GM19239 (cell line): ENCODE data around the gene CLCN6.

Experiments used
- DNase-seq: peaks from one replicate; pipeline ENCODE4 v3.0.0; 2011; ENCODE audit warnings: low spot score; ENCODE audit not compliant: insufficient read length
- FAIRE-seq: peaks from 2 replicates; lab custom pipeline; 2011; peaks lifted over from hg19 to GRCh38; lab: Jason Lieb, UNC

Gene CLCN6

DNA sequence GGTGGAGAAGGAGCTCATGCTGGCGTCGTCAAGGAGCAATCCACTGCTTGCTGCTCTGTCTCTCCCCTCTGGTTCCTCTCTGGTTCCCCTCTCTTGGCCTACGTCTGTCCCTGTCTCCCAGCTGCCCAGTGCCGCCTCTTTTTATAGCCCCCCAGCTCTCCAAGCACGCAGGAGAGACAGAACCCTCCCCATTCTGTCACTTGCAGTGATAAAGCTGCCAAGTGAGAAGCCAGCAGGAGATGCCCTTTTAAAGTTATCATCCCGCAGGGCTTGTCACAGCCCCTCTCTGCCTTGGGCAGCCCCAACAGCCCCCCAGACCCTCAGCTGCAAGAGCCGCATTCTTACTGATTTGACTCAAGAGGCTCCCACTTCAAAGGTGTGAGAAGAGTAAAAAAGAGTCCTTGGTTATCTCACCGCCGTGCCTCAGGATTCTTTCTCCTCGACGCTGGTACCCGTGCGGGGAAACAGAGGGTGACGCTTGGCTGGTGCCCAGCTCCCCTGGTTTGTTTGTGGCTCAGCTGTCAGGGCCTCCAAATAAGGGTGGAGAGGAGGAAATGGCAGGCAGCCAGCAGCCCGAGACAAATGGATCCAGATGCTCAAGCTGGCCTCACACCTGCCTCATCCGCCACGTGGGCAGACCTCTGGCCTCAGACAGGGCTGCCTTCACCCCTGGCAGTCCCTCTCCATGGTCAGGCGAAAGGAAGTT lies 41.8 kb downstream of the CLCN6 start, which contains the start of gene NPPA:
NPPA (minus strand) TSS at position 117 of the 706 bp plus-strand sequence; CDS start at position 18, 99 bp downstream.
- FAIRE-seq (no peak), DNase-seq (no peak)

DNA sequence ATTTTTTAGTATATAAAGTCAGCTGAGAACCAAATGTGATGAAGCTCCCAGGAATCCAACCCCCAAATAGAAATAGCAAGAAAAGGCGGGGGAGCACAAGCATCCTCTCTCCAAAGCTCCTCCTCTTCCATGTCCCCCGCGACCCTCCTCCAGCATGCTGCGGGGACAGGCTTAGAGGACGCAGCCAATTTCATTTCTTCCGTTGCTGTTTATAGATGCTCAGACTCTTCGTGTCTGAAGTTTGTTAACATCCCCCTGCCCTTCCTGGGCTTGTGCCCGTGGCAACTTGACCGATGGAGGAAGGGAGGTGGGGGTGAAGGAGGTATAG lies 42.3 kb downstream of the CLCN6 start:
- no peak for FAIRE-seq
- no peak for DNase-seq

GRCh38 chr1:11850156-11850555 lies 44.2 kb downstream of the CLCN6 start:
- FAIRE-seq = no peak

DNA sequence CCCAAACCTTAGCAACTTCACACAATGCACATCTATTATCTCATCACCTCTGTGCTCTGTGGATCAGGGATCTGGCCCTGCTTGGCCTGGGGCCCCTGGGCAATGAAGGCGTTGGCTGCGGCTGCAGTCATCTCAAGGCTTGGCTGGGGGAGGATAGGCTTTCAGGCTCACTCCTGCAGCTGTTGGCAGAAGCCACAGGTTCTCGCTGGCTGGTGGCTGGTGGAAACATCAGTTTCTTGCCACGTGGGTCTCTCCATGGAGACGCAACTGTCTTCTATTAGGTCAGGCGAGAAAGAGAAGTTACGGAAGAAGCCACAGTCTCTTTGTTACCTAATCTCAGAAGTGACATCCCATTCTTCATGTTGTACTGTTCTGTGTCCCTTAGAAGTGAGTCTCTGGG lies 45.2 kb downstream of the CLCN6 start:
- DNase-seq (no peak), FAIRE-seq (no peak)

More at GRCh38 chr1:11850156-11850555, 44.2 kb downstream of the CLCN6 start:
- no peak for DNase-seq

DNA sequence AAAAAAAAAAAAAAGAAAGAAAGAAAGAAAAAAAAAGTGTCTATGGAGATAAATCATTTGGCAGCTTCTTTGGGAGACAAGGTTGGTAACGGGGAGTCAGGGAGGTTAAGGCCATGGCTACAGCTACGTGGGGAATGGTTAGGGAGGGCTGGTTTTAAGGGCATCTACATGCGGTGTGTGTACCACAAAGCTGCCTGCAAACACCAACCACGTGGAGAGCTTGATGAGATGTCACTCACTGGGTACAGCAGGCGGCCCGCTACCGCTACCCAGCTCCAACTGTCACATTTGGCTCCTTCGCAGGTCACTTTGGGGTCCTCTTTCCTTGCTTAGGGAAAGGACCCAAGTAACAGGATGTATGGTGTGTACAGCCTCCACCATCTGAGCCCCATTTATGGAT lies 48.5 kb downstream of the CLCN6 start:
- FAIRE-seq = no peak
- no peak for DNase-seq

DNA sequence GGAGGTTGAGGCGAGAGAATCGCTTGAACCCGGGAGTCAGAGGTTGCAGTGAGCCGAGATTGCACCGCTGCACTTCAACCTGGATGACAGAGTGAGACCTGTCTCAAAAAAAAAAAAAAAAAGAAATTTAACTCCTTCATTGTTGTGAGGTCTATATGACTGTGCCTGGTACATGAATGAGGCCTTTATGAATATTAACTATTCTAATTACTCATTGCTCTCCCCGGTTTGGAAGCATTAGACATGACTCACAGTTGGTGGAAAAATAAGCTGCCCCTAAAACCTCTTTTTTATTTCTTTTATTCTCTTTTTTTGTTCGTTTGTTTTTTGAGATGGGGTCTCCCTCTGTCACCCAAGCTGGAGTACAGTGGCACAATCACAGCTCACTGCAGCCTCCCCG lies 49.4 kb downstream of the CLCN6 start:
- FAIRE-seq = no peak
- DNase-seq = no peak

DNA sequence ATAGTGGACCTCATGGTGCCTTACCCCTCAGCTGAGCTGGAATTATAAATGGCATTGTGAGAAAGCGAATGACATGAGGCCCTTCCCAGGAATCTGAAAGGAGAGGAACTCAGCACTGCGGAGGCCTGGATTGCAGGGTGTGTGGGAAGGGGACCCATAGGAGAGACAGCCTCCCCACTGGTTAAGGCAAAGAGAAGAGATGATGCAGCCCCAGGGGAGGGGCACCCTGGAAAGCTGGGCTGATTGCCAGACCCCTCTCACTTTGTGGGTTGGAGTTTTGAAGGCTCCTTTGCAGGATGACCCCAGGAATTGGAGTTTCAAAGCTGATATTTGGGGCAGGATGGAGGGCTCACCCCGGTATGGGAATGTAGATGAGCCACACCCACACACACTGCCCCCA lies 50.7 kb downstream of the CLCN6 start:
- FAIRE-seq (no peak), DNase-seq (no peak)

GRCh38 chr1:11857164-11857851 lies 51.3 kb downstream of the CLCN6 start:
- DNase-seq (no peak), FAIRE-seq (no peak)

- DNase-seq (no peak), FAIRE-seq (no peak)
These were observed 52.2 kb downstream of the CLCN6 start for GRCh38 chr1:11858158-11858557.

GRCh38 chr1:11858613-11858967 lies 52.6 kb downstream of the CLCN6 start, which contains the start of gene NPPB:
NPPB (minus strand) TSS chr1:11858945; CDS start chr1:11858833, 112 bp downstream.
- FAIRE-seq (no peak), DNase-seq (no peak)

DNA sequence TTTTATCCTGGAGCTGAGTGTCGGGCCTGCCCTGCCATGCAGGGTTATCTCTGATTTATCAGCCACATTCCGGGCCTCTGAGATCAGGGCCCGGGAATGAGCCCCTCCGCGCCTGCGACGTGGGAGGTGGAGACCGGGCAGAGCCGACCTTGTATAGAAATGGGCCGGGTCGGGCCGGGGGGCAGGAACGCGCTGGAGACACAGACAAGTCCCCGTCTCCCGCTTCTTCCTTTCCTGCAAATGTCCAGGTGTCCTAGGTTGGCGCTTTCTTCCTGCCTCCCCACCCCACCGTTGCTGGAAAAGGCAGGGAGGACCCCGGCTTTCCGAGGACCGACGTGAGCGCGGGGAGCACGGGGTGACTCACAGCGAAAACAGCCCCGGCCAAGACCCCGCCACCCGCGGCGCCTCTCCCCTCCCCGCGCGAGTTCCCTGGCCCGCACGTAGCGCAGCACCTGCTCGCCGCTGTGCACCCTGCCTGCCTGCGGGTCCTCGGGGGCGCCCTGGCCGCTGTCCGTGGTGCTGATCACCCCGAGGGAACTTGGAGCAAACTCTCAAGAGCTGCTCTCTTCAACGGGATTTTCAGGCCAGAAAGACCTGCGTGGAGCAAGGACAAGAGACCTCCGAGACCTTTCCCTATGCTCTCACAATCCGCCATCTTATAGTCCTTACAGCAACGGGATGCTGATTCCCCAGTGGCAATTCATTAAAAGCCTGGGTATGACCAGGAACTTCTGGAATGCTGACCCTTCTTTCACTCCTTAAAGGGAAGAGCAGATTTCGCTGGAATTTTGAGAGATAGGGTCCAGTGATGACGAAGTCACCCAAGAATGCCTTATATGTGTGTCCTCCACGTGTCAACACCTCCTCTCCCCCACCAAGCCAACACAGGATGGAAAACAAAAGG lies 53.2 kb downstream of the CLCN6 start:
- FAIRE-seq = no peak
- DNase-seq = peak; percentile 70

DNA sequence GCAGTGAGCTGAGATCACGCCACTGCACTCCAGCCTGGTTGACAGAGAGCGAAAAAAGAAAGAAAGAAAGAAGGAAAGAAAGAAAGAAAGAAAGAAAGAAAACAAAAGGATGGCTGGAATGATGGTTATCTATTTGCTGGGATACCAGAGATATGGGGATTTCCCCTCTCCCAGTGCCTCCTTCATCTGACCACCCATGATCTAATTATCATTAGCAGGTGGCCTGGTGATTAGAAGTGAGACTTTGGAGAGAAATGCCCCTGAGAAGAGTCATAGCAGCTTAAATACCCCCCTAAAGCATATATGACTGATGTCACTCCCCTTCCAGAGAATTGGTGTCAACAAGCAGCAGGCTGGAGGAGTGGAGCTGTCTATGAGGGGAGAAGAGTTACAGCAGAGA lies 54.1 kb downstream of the CLCN6 start:
- FAIRE-seq = no peak
- DNase-seq = no peak

DNA sequence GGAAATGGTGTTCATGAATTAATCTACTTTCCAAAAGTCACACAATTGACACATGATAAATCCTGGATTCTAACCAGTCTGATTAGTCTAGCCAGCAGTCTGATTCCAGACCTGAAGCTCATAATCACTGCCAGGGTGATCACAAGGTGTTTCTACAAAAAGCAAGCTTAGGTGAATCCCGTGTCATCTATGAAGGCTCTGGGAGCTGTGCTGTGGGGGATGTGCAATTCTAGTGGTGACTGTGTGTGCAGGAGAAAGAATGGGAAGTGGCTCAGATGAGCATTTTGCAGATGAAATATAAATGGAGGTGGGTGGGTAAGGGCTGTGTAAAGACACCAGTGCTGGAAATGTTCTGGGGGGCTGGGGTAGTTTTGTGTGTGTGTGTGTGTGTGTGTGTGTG lies 54.6 kb downstream of the CLCN6 start:
- DNase-seq (no peak), FAIRE-seq (no peak)

- FAIRE-seq (no peak), DNase-seq (no peak)
These were observed 56.9 kb downstream of the CLCN6 start for GRCh38 chr1:11862890-11863289.

- DNase-seq (no peak), FAIRE-seq (no peak)
These were observed 62.5 kb downstream of the CLCN6 start for GRCh38 chr1:11868331-11868980.

DNA sequence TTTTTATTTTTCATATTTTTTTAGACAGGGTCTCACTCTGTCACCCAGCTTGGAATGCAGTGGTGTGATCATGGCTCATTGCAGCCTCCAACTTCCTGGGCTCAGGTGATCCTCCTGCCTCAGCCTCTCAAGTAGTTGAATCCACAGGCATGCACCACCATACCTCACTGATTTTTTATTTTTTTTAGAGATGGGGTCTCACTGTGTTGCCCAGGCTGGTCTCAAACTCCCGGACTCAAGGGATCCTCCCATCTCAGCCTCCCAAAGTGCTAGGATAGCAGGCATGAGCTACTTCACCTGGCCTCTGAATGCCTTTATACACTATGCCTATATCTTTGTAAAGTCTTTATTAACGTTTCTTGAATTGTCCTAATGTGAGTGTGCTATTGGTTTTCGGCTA lies 63.1 kb downstream of the CLCN6 start:
- FAIRE-seq (no peak), DNase-seq (no peak)

DNA sequence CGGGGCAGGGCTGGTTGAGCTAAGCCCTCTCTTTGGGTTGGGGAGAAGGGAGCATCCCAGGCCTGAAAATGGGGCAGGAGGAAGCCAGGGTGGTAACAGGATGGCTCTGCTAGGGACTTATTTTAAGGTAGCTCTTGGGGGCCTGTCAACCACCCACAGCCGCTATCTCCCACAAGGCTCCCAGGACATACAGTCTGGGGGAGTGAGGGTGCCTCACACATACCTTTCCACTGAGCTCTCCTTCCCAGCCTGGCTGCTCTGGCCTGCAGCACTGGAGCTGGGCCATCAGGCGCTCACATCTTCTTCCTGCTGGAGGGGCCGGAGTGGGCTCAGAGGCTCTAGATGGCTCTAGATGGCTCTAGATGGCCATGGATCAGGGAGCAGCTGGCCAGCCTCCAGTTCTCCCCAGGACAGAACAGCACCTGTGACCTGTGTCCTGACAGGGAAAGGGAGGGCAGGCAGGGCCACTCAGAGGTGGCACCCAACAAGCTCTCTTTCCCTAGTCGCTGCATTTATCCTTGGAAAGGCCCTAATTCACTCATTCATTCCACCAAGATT lies 63.7 kb downstream of the CLCN6 start:
- FAIRE-seq (no peak), DNase-seq (no peak)

GRCh38 chr1:11872545-11872944 lies 66.6 kb downstream of the CLCN6 start:
- FAIRE-seq (no peak), DNase-seq (no peak)

- no peak for DNase-seq
- FAIRE-seq = no peak
These were observed 67.6 kb downstream of the CLCN6 start for GRCh38 chr1:11873395-11874257.
